GM19238 (cell line): Measurements from ENCODE around the gene SMOC1.

ENCODE experiments used
- DNase-seq: peaks from one replicate; pipeline ENCODE4 v3.0.0; 2011; ENCODE audit warnings: low spot score; ENCODE audit not compliant: insufficient read length

Gene SMOC1

DNA sequence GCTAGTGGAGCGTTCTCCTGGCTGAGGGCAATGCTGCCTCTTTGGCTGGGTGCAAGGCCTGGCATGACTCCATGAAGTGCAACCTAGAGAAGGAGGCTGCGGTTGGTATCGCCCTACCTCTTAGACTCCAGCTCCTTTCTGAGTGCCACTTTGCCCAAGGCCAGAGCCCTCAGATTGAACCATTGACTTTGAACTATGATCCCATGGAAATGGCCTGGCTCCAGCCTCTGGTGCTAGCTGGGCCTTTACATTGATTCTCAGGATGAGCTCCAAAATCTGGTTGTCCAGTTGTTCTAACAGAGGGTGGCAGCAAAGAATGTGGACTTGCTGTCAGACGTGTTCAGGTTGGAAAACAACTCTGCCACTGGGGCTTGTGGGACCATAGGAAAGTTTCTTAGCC lies 16.1 kb upstream of the SMOC1 start:
- no peak for DNase-seq

DNA sequence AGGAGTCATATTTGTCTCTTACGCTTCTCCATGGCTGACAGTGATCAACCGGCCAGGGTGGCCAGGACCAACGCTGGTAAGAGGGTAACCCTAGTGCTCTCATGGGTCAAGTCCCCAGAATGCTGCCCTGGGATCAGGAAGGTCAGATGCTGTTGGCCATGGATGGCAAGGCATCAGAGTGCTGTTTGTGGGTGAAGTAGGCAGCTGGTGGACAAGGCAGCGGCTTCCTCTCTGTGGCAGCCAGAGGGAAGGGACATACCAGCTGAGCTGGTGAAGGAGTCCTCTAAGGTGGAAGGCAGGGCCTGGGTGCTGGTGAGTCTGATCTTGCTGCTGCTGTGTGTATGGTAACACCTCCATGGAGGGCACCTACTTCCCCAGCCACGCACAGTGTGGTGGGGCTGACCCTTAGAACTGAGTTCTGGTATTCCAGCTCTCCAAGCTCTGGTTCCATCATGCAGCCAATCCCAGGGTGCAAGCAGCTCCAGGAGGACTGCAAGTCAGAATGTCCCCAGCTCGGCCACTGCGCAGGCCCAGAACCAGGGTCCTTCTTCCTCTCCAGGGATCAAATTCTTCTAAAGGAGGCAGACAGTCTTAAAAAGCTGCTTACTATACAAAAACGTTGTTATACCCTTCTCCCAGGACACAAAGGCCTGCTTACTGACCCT lies 13.4 kb upstream of the SMOC1 start:
- DNase-seq: no peak

DNA sequence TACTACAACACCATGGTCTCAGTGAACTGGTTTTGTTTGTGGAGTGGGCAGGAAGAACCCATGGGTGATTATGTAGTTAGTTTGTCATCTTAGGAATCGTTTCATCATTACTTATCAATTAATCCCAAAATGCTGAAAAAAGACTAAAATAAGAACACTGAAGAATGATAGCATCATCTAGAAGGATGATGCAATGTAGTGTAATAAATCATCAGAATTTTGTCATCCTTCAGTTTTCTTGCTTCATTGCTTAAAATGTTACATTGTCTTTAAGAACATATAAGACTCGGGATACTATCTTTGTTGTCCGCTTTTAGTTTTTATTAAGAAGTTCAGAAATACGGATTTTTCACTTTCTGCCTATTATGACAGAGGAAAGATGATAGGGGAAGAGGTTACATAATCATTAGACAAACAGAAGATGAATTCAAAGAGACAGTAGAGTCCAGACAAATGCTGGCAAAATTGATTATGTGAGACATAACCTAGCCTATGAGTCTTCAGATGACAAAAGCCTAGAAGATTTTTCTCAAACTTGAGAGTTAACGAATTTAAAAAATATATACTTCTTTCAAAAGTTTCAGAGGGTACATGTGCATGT lies 10.8 kb upstream of the SMOC1 start:
- no peak for DNase-seq

GRCh38 chr14:69870613-69871012 lies 8.6 kb upstream of the SMOC1 start:
- no peak for DNase-seq

DNA sequence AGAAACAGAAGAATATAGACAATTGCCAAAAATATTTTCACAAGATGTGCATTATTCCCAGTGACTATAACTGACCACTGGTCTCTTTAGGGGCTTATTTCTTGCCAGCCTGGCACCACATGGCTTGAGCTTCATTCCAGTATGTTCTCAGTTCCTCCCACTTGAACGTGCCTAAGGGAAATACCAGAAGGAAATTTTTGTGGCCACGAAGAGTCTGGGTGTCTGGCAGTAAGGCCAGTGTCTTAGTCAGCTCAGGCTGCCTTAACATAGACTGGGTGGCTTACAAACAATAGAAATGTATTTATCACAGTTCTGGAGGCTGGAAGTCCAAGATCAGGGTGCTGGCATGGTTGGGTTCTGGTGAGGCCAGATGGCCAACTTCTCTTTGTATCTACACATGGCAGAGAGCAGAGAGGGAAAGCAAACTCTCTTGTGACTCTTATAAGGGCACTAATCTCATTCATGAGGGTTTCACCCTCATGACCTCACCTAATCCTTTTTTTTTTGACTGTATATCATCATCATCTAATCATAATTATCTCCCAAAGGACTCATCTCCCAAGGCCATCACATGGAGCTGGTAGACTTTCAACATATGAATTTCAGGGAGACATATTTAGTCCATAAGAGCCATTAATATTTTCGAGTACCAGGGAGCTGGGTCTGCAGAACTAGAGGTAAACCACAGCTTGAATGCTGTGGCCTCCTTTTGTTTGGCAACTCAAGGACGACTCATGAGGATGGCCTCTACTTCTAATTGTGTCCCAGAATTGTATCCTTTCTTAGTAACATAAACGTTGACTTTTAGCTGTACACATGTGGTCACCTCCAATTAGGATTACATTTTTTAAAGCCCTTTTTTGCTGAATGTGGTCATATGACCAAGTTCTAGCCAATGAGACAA lies 5.1 kb upstream of the SMOC1 start:
- no peak for DNase-seq

DNA sequence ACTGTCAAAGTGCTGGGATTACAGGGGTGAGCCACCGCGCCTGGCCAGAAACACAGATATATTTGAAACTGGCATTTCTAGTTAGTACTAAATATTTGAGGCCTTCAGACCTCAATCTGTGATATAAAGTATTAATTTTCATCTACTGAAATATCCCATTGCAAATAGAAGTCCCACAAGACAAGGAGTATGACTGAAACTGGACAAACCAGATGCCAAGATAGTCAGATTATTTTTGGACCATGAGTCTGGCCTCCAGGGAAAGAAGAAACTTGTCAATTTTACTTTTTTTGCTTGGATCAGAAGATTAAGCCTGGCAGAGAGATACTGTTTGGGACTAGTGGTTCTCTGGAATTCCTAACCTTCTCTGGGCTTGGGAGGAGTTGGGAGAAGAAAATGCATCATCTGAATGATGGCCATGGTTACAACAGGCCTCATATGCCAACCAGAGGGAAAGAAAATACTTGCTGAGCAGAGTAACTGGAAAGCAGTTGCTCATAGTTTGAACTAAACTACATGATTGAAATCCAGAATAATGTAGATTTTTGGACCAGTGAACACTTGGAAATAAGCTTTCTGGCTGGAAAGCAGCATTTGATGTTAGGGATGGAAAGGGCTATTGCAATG lies 2.9 kb upstream of the SMOC1 start:
- no peak for DNase-seq

DNA sequence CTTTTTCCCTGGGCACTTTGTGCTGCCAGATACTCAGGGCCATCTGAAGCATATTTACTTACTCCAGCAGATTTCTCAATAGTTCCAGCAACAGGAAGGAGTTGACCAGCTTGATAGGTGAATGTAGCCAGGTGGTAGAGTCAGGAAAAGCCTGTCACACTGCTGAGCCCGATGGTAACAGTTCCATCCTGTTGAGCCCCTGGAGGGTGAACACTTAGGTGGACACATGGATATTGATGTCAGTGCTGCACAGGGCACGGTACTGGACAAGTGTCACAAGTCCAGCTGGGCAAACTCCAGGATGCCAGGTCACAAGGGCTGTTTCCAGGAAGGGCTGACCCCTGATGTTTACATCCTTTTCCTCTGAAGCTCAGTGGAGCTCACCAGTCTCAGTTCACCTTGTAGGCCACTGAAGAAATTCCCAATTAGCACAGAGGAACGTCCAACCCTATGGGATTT lies 2.3 kb upstream of the SMOC1 start:
- no peak for DNase-seq

GRCh38 chr14:69877492-69877891 lies 1.7 kb upstream of the SMOC1 start:
- no peak for DNase-seq

DNA sequence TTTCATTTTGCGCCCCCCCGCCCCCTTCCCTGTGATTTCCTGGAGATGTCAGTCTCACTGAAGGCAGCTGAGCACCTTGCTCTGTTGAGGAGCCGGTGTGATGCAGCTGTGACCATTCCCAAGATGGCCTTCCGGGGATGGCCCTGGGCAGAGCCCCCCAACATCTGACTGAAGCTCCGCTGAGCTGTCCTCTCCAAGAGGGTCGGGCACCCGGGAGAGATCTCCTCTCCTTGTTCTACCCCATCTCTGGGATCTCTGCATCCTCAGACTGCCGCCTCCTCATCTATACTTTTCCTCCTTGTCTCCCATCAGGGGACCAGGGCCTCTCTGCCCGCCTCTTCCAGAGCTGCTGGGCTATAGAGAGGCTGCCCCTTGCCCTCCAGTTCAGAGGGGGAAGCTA lies 965 bp upstream of the SMOC1 start:
- DNase-seq: no peak

DNA sequence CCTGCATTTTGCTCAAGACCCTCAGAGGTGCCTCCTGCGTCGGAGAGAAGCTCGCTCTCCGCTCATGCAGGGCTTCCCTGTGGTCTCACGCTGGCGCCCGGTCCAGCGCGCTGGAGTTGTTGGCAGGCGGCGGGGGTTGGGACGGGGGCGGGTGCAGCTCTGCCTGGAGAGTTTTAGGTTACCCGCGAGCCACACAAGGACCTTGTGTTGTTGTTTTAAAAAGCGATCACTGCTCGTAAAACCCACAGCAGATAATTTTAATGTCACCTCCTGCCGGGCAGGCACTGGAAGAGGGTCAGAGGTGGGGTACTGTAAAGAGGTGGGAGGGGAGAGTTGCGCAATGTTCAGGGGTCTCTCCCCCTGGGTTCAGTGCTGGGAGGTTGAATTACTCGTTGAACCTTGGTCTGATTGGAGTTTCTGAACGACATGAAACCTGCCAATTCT lies 850 bp downstream of the SMOC1 start:
- DNase-seq: no peak

DNA sequence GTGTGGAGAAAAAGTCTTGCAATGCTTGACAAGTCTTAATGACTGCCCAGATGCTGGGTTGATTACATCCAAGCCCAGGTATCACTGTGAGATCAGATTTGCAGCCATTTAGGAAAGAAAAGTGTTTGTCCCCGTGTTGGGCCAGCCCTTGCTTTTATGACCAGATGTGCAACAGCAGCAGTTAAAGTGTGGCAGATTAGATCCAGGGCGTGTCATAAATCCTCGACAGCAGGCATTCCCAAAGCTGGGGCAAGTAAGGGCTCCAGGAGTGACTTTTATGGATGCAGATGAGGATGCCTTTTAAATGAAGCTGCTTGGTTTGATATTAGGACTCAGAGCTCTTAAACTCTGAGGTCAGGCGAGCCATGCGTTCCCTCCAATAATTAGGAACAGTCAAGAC lies 1.7 kb downstream of the SMOC1 start:
- DNase-seq: no peak

- no peak for DNase-seq
Observed at GRCh38 chr14:69882116-69882864, 3.1 kb downstream of the SMOC1 start.

DNA sequence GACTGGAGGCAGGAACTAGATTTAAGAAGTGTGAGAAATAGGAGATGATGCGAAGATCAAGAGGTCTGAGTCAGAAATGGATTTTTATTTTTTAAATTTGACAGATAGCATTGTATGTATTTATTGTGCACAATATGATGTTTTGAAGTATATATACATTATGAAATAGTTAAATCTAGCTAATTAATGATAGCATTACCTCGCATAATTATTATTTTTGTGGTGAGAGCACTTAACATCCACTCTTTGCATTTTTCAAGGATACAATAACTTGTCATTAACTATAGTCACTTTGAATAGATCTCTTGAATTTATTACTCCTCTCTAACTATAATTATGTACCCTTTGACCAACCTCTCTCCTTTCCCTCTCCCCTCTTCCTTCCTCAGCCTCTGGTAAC lies 3.7 kb downstream of the SMOC1 start:
- DNase-seq: no peak

GRCh38 chr14:69886453-69887242 lies 7.4 kb downstream of the SMOC1 start:
- no peak for DNase-seq

DNA sequence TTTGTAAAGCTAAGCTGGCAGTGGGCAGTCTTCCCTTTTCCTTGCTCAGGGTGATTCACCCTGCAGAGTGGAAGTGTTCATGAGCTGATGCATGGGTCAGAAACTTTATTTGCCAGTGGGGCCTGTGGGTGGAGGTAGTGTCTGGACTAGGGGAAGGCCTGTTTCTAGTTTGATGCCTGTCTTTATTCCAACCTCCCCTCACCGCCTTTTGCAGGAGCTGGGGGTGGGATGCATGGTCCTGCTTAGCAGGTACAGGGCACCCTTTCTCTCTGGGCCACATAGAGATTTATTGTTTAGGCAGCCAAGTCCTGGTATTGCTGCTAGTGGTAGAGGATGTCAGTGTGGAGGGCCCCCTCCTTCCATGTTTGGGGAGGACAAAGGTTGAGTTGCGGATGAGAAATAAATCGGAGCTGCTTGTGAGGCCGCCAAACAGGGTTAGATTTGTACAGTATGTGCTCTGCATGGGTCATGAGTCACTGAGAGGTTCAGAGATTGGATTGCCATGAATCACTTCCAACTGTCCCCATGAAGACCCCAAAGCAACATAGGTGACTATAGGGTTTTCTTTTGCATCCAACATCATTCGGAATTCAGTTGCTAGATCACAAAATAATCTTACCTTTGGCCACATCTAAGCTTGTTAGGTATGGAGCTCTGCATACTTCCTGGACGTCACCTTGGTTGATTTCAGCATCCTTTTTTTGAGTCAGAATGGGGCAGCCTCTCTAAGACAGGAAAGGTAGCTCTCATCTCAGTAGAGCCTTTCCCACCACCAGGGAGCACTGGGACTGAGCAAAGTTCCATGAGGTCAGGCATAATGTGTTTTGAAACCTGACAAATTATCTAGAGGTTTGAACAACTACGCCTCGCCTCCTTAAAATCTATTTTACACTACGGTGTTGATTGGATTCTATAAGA lies 8.8 kb downstream of the SMOC1 start:
- no peak for DNase-seq

DNA sequence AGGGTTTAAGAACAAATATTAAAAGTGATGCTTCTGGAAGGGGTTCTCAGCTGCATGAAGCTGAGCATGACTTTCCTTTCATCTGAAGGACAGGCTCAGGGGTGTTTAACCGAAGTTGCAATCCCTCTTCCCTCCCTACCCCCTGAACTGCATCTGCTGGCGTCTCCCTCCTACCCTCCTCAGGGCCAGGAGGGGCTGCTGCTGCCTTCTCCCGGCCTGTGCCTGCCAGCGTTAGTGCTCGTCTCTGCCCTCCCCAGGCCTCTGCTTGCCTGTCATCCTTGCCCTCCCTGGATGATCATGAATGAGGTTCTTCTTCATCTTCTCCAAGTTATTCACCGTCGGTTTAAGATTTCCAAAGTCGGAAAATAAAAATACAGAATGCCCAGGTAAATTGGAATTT lies 12.2 kb downstream of the SMOC1 start:
- no peak for DNase-seq

- no peak for DNase-seq
Observed at GRCh38 chr14:69895109-69895508, 15.9 kb downstream of the SMOC1 start.

- no peak for DNase-seq
Observed at GRCh38 chr14:69896080-69896479, 16.9 kb downstream of the SMOC1 start.

GRCh38 chr14:69896972-69897371 lies 17.8 kb downstream of the SMOC1 start:
- no peak for DNase-seq
